NCI-H1105 treated with DMSO at 0.1 percent for 48 hours (cell line): ENCODE measurements around the gene SDK1.

Source experiments
- DNase-seq: peaks from one replicate; lab custom pipeline; 2025; lab: John Stamatoyannopoulos, UW

SDK1 gene

DNA sequence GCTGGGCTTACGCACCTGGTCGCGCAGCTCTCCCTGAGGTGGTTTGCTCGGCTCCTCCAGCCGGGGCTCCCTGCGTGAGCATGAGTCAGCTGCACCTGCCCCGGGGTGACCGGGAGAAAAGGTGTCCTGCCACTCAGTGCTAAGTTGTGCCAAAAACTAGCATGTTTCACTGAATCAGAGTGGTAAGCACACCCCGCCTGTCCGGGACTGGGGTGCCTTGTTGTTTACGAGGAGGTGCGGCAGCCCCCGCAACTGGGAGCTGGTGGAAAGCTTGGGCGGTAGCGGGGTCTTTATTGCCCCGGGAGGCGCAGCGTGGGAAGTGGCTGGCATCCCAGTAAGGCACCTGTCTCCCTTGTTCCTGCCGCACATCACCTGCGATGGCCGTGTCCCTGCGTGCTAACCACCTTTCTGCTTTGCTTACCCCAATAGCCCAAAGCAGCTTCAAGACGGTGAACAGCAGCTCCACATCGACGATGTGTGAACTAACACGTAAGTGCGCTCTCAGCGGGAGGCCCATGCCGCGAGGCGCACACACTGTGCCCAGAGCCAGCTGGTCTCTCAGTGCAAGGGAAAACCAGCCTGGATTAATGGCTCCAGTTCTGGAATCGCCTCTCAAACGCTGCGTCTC is 874.4 kb downstream of the SDK1 start:
- no peak for DNase-seq

DNA sequence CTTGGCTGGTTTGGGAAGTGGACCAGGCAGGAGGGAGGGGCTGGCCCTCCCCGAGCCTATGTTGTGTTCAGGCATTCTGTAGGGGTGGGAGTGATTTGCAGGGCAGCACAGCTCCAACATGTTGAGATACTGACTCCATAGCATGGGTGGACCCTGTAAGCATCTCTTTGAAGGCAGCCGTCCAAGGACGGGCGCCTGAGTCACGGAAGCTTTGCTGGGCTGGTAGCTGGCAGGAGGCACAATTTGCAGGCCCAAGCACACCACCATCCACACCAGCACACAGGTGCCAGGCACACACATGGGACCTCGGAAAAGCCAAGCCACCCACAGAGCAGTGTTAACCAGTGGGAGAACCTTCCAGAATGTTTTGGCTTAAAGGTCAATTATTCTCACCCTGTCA is 875.9 kb downstream of the SDK1 start:
- DNase-seq = no peak

DNA sequence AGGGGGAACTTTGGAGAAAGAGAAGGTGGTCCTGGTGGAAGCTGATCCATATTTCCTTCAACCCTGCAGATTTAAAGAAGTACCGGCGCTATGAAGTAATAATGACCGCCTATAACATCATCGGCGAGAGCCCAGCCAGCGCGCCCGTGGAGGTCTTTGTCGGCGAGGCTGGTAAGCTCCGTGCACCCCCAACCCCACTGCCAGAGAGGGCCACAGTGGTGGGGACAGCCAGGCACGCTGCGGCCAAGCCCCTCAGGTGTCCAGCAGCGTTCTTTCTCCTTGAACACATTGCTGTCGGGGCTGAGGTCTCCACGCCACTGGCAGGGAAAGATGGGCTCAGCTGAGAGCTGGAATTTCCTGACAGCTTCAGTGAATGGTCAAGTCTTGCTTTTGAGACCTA is 877.4 kb downstream of the SDK1 start:
- no peak for DNase-seq

DNA sequence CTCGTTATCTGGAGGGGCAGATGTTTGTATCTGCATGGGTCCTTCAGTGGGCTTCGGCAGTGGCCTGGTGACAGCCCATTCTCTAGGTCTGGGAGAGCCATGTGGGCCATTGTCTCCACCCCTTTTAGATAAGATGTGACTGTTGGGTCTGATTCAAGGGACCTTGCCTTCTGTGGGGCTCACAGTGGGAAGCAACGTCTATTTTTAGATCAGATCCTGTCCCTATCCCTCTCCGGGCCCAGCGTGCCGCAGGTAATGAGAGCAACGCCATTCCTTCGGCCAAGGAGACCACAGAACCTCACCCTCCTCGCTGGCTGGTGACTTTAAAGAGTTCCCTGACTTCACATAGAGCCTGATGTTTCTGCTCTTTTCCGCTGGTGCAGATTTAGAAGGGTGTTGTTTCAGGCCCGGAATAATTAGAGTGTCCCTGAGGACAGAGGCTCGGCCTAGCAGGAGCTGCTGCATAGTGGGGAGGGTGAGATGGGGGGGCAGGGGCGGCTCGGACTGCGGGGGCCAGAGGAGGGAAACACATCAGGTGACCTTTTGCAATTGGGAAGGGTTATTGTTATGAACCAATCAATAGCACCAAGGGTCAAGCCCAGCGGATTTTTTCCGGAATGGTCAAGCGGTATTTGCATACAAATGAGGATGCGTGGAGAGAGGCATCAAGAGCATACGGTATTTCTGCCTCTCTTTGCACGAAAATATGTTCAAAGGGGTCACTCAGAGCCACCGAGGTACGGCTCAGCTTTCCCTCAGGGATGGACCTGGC is 878.0 kb downstream of the SDK1 start:
- DNase-seq = no peak

DNA sequence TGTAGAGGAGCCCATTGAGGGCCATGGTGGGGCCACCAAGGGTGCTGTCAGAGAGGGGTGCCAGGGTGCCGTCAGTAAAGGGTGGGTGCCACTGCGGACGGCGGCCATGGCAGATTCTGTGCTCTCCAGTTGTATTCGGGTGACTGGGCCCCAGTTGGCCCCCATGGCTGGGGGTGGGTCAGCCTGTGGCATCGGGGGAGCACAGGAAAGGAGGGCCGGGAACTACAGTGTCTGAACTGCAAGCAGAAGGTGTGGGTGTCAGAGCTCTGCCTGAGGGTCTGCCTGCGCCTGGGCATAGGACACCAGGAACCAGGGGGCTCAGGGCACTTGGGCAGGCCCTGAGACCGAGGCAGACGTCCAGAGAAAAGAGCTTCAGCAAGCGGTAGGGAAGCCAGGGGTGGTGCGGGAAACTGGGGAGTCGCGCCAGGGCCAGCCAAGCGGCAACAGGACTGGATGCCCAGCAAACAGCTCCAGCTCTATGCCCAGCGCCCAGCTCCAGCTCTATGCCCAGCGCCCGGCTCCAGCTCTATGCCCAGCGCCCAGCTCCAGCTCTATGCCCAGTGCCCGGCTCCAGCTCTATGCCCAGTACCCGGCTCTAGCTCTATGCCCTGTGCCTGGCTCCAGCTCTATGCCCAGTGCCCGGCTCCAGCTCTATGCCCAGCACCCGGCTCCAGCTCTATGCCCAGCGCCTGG is 878.8 kb downstream of the SDK1 start:
- no peak for DNase-seq

DNA sequence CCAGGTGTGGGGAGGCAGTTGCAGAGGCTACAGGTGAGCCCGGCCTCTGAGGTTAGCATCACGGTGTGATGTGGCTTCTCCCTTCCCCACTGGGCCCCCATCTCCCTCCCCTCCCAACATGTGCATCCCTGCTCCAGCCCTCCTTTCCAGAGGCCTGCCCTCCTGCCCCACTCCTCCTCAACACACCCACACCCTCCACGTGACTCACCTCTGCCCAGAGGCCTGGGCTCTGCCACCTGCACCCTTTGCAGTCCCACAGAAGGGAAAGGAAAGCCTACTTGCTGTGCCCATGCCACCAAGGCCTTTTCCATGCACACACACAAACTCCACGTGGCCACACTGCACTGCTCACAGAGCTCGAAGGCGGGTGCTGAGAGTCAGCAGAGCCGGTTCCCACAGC is 880.4 kb downstream of the SDK1 start:
- DNase-seq = no peak

DNA sequence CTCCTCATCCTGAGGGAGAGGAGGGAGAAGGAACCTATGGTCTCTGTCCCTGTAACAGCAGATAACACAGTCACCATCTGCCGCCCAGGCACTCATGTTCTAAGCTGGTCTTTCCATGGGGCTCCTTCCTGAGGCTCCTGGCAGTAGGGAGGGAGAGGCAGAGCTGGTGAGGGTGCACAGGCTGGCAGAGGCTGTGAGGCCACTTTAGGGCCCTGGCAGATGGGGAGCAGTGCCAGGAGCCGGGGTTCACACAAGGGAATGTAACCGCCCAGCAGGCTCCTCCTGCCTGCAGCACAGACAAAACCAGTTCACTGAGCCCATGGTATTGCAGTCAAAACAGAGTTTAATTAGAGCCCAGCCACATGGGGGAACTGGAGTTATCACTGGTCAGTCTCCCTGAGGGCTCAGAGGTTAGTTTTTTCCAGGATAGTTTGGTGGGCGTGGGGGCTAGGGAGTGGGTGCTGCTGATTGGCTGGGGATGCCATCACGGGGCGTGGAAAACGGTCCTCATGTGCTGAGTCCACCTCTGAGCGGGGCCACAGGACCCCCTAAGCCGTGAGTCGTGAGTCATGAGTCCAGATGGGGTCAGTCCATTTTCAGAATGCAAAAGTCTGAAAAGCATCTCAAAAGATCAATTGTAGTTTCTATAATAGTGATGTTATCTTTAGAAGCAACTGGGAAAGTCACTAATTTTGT is 881.7 kb downstream of the SDK1 start:
- DNase-seq = no peak

DNA sequence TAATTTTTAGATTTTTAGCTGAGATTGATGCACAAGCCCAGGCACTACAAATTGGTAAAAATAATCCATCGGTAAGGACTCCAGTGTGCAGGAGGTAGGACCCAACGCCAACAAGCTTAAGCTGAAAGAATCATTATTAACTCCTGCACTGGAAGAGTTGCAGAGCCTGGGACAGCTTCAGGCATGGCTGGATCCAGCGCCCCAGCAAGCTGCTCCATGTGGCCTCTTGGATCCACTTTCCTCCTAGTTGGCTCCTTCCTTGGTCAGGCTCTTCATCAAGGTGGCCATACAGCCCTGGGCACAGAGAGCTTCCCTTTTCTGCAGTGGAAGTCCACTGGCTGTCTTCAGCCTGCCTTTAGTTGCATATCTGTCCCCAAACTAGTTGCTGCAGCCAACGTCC is 883.6 kb downstream of the SDK1 start:
- no peak for DNase-seq

DNA sequence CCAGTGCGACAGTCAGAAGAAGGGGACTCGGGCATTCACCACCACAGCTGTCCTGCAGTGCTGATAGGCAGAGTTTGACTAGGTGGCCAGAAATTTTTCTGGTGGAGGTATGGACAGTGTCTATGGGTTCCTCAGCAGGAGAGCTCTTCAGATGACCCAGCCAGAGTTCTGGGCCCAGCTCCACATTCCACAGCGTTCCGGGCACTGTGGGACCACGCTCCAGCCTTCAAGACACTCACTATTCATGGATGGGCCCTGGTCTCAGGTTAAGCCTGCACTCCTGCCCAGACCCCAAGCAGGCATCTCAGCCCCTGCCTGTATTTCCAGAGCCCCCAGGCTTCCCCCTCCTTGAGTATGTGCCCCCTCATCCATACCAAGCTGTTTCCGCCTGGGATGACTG is 884.1 kb downstream of the SDK1 start:
- no peak for DNase-seq

DNA sequence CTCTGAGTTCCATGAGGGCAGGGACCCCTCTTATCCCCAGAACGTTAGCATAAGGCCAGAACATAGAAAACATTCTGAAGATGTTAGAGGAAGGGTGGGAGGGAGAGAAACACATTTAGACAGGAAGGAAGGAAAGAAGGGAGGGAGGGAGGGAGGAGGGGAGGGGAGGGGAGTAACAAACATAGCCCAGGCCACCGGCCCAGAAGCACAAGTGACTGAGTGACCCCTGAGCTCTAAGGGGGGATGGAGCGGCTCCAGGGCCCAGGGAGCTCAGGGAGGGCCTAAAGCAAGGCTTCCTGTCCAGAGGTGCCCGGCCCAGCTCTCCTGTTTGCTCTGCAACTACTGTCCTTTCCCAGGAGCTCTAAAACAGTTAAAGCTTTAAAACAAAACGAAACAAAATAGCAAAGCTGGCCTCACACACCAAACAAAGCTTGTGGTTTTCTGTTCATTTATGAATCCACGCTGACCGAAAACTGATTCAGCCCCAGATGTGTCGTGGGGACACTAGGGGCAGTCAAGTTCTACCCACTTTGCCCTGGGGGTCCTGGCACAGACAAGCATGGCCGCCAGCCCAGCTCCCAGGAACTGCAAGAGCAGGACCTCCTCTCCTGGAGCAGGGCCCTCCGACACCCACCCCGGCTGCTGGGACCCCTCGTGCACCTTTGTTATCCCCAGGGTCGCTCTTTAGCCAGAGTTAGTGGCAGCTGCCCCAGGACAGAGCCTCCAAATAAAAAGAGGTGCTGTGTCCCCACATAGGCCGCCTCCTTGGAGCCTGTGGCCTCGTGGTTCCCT is 884.9 kb downstream of the SDK1 start:
- DNase-seq = no peak

DNA sequence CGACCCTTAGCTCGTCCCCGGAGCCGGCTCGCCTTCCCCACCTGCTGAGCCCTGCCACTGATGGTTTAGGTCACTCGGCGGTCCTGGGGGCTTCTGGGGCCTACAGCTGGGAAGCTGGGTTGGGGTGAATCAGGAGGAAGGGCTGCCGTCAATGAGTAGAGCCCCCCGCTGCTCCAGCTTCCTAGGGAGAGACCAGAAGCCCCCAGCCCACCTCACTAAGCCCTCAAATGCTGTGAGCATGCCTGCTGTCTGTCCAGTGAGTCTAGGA is 885.4 kb downstream of the SDK1 start:
- no peak for DNase-seq

DNA sequence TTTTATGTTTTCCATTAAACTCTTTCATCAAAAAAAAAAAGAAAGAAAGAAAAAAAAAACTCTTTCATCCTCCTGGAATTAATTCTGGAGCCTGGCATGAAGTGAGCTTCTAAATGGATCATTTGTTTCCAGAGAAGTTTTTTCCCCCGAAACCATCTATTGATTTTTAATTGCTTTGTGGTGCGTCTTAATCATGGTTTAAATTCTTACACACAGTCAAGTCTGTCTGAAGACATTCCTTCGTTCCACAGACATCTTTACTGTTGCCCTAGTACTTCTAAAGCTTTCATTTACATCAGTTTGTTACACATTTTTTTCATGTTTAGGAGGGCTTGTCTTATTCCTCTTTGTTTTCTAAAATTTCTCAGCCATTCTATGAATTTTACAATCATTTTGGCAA is 887.6 kb downstream of the SDK1 start:
- no peak for DNase-seq

DNA sequence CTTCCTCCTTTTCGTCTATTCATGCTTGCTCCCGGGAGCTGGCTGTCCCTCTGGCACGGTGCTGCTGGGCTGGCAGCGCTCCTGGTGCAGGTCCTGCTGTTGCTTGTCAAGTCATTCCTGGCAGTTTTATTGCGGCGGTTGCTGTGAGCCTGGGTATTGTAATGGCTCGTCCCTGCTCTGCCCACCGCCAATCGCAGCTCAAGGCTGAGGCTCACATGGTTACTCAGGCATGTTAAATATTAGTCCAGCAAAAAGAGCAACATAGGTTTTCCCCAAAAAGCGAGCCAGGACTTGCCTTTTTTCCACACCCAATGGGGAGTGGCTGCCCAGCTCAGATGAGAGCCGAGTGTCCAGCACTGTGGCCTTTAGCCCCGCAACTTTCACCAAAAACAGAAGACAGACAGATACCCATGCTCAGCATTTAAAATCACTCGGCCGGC is 888.1 kb downstream of the SDK1 start:
- DNase-seq = peak; percentile 75

DNA sequence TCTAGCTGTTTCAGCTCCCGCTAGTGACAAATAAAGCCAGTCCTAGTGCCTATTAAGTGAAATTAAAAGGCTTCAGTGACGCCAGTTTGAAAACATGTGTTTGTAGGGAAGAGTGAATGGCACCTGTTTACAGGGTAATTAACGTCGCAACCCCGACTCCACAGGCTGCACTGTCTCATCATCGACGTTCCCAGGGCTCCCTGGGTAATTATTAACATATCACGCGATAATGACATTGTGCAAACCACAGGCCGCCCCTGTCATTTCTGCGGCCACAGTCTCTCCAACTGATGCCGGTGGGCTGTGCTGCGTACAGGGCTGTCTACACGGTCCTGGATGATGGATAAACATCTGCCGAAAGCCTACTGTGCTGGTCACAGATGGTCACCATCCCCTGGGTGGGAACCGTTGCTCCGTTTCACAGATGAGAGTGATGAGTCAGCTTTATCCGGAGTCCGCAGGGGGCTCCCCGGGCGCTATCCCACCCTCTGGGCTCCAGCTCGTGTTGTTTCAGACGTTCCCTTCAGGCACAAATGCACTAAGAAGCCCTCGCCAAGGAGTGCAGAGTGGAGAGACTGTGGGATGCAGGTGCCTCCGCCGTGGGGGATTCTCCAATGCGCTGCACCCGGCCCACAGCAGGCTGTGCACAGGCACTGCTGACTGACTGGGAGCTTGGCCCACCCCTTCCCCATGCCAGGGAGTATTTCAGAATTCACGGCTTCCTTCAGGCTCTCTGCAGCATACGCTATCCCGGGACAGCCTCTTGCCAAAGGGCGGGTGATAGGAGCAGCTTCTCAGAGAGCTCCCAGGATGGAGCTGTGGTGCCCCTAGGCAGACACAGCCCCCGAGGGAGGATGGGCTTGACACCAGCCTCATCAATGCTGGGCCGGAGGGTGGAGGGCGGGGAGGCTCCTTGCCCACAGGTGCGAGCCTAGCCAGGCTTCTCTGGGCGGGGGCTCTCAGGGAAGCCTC is 889.2 kb downstream of the SDK1 start:
- peak; percentile 84 for DNase-seq

DNA sequence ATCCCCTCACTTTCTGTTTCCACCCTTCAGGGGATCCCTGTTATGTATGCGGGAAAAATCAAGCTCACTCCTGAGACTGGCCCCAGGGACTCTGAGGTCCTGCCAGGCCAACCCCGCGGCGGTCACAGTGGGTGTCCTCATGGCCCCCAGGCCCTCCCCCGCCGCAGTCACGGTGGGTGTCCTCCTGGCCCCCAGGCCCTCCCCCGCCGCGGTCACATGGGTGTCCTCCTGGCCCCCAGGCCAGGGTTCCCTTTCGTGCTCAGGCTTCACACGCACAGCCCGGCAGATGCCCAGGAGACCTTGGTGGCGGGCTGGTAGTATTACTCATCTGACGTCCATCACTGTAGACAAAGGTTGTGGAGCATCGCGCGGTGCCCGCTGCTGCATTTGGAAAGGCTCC is 890.0 kb downstream of the SDK1 start:
- no peak for DNase-seq

DNA sequence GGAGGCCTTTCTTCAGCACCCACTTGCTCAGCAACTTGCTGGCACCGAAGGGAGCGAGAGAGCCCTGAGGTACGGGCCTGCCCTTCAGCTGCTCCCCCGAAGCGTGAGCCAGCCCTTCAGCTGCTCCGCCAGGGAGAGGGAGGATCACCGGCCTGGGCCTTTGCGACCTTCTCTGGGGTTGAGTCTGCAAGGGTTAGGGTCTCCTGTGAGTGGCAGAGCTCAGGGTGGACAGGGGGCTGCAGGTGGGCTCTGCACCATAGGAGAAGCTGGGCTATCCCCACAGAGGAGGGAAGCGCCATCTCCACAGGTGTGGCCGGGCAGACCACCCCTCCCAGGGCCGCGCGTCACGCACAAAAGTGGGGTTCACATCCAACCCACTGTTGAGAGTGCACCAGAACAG is 890.5 kb downstream of the SDK1 start:
- DNase-seq = no peak

DNA sequence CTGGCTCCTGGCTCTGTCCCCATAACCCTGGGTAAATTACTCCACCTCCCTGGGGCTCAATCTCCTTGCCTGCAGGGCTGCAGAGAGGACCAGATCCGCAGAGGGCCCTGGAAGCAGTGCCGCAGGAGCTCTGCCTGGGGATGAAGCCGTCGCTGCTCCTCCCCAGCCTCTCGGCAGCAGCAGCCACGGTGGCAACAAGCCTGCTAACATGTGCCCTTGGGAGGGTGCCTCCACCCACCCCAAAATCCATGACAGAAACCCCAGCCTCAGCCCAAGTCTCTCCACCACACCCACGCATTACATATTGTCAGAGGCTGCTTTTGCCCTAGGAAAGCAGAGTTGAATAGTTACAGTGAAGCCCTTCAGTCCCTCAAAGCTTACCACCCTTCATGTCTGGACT is 894.6 kb downstream of the SDK1 start:
- no peak for DNase-seq

DNA sequence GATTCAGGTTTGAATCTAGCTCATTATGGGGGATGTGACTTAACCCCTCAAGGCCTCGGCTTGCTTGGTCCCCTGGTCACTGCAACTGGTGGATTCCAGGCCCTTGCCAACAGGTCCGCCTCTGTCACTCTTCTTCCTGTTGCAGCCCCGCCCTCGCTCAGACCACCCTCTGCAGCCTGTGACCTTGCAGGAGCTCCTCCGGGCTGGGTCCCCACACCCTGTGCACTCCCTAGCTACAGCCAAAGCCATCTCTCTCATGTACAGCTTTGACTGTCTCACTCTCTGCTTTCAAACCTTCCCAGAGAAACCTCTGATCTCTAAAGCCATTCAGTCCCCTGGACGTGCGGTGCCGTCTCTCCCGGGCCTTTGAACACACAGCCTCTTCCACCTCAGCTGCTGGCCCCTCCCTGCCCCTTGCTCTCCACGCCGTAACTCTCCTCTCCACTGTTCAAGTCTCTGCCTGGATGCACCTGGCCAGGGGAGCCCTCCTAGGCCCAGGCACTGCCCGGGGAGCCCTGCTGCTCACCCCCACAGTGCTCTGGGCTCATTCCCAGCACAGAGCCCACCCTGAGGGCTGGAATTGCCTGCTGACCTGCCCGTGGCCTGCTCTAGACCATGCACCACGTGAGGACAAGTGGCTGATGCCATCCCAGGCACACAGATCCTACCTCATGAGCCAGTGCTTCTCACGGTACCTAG is 895.2 kb downstream of the SDK1 start:
- no peak for DNase-seq

DNA sequence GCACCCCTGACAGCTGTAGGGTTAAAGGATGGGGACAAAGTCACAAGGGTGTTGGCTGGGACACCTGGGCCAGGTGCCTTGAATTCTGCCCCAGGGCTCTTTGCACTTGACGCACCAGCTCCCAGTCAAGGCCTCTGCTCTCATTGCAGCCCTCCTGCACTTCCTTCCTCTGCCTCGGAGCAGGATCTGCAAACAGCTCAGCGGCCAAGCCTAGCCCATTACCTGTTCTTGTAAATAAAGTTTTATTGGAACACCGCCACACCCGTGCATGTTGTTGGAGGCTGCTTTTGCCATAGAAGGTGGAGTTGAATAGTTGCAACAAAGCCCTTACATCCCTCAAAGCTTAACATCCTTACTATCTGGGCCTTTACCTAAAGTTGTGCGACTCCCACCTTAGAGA is 897.2 kb downstream of the SDK1 start:
- no peak for DNase-seq

DNA sequence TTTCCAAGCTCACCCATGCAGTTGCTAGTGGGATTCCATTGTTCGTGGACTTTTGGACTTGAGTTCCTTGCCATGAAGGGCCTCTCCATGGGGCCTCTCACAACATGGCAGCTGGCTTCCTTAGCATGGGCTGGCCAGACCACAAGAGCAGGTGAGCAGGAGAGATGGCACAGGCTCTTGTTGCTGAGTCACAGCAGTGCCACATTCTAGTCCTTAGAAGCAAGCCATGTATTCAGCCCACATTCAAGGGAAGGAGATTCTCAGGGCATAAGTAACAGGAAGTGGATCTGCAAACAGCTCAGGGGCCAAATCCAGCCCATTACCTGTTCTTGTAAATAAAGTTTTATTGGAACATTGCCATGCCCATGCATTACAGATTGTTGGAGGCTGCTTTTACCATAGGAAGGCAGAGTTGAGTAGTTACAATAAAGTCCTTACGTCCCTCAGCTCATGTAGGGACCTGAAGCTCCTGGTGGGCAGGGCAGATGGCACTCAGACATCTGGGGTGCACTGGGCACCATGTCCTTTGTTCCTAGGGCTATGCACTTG is 899.6 kb downstream of the SDK1 start:
- DNase-seq = no peak
